PC-9 (cell line): ENCODE results near the gene CTNND2. TPM values are rescaled to one million over a fixed set of nuclear protein-coding genes. Genes with fewer than 3 reads are reported as not detected.

Source experiments
- BruUV-seq: library from RNA; stranded (reverse); fragments of 400-500 nt; replicated peaks from 2 replicates; lab custom pipeline; 2021; lab: Mats Ljungman, UMichigan
- CTCF ChIA-PET: fragments of 300-600 bp; sonication (Branson Sonifier 250); formaldehyde crosslinking; loops from one replicate; lab custom pipeline; 2022; ENCODE audit warnings: antibody characterized with exemption; lab: Charles Lee
- POLR2A ChIA-PET: fragments of 300-600 bp; sonication (Branson Sonifier 250); formaldehyde crosslinking; loops from one replicate; lab custom pipeline; 2022; ENCODE audit warnings: antibody characterized with exemption; ENCODE audit not compliant: unreplicated experiment; lab: Charles Lee
- DNase-seq, 2 experiments: peaks; one replicate each; pipeline versions ENCODE4 v3.0.0 to v3.0.0-alpha.2; 2015 to 2022; ENCODE audit warnings: mixed read lengths in 1 of 2
- H2AFZ ChIP-seq: fragments of 200-600 bp; sonication (generic); 2 replicates; pipeline ENCODE4 v1.8.1; 2017; ENCODE audit warnings: antibody characterized with exemption
- H3F3A ChIP-seq: fragments of 200-600 bp; sonication (generic); 2 replicates; pipeline ENCODE4 v1.8.1; 2017; ENCODE audit warnings: antibody characterized with exemption, mild to moderate bottlenecking, low read depth; ENCODE audit not compliant: insufficient read depth
- H3K27ac ChIP-seq: fragments of 200-600 bp; sonication (generic); 2 replicates; pipeline ENCODE4 v1.6.1; 2016; ENCODE audit warnings: mixed run types
- H3K27me3 ChIP-seq: fragments of 200-600 bp; sonication (generic); 2 replicates; pipeline ENCODE4 v1.6.1; 2016; ENCODE audit warnings: low read depth, mixed run types; ENCODE audit not compliant: insufficient read depth
- H3K36me3 ChIP-seq: fragments of 200-600 bp; sonication (generic); 2 replicates; pipeline ENCODE4 v1.6.1; 2016; ENCODE audit warnings: low read depth, mixed run types
- H3K4me1 ChIP-seq: fragments of 200-600 bp; sonication (generic); replicated peaks from 2 replicates; pipeline ENCODE4 v1.6.1; 2016; ENCODE audit warnings: mixed run types; ENCODE audit not compliant: insufficient read depth
- H3K4me2 ChIP-seq: fragments of 200-600 bp; sonication (generic); 2 replicates; pipeline ENCODE4 v1.6.1; 2017; ENCODE audit warnings: mixed run types
- H3K4me3 ChIP-seq: fragments of 200-600 bp; sonication (generic); 2 replicates; pipeline ENCODE4 v1.6.1; 2016; ENCODE audit warnings: mixed run types
- H3K79me2 ChIP-seq: fragments of 200-600 bp; sonication (generic); 2 replicates; pipeline ENCODE4 v1.6.1; 2017; ENCODE audit warnings: low read depth, mixed run types
- H3K9me2 ChIP-seq: fragments of 200-600 bp; sonication (generic); 2 replicates; pipeline ENCODE4 v1.8.1; 2017; ENCODE audit warnings: mild to moderate bottlenecking; ENCODE audit not compliant: insufficient read depth
- H3K9me3 ChIP-seq: fragments of 200-600 bp; sonication (generic); 2 replicates; pipeline ENCODE4 v1.8.1; 2016; ENCODE audit warnings: low read depth; ENCODE audit not compliant: insufficient read depth
- H4K20me1 ChIP-seq: fragments of 200-600 bp; sonication (generic); 2 replicates; pipeline ENCODE4 v1.8.1; 2017; ENCODE audit not compliant: insufficient read depth
- CTCF ChIP-seq: fragments of 200-600 bp; sonication (generic); conservative IDR thresholded peaks from 2 replicates; pipeline ENCODE4 v1.6.1; 2017; ENCODE audit warnings: mixed run types, antibody characterized with exemption, mild to moderate bottlenecking, moderate library complexity
- EZH2 ChIP-seq: fragments of 200-600 bp; sonication (generic); IDR thresholded peaks from 2 replicates; pipeline ENCODE4 v1.8.0; 2017; ENCODE audit warnings: antibody characterized with exemption, low read depth
- intact Hi-C: fragments of 100-400 bp; cut with micrococcal nuclease; formaldehyde crosslinking; loops from one replicate; pipeline ENCODE4 v1.10.0; 2022; ENCODE audit not compliant: unreplicated experiment
- total RNA-seq: library from RNA; stranded (reverse); gene quantifications from 2 replicates; pipeline ENCODE4 v1.2.3, GENCODE V29; 2021

The CTNND2 gene
- total RNA-seq, 1 experiment from 2014 or later: not detected

- ChIA-PET CTCF (no interaction called here), POLR2A (no interaction called here)
- Histone ChIP-seq H4K20me1 (no peaks in the 10 kb centered on the region), H3K9me2 (peaks cover 3% of the 10 kb centered on the region; the same call in 1 of the 2 replicates), H3F3A (no peaks in the 10 kb centered on the region), H3K36me3 (no peaks in the 10 kb centered on the region), H3K4me2 (no peak overlapping the region), H3K4me1 (no peaks in the 10 kb centered on the region), H3K27ac (no peak overlapping the region), H3K4me3 (no peak overlapping the region), H3K79me2 (no peaks in the 10 kb centered on the region), H3K27me3 (0 out of 2 replicates have a peak, but pooled peaks cover 13% of the 10 kb centered on the region), H3K9me3 (no peaks in the 10 kb centered on the region), H2AFZ (no peak overlapping the region)
- no peak for TF ChIP-seq CTCF
- no peak for TF ChIP-seq EZH2
- intact Hi-C loops: no loop called here
- DNase-seq: no peak
- no TSS peak for BruUV-seq
Observed at GRCh38 chr5:11897781-11898180, 6.5 kb downstream of the CTNND2 start.

GRCh38 chr5:11894992-11895391 lies 9.3 kb downstream of the CTNND2 start:
- Histone ChIP-seq H4K20me1 (no peaks in the 10 kb centered on the region), H2AFZ (no peak overlapping the region), H3K27me3 (0 out of 2 replicates have a peak, but pooled peaks cover 17% of the 10 kb centered on the region), H3K79me2 (no peaks in the 10 kb centered on the region), H3K9me3 (no peaks in the 10 kb centered on the region), H3K9me2 (peaks cover 3% of the 10 kb centered on the region; the same call in 1 of the 2 replicates), H3F3A (no peaks in the 10 kb centered on the region), H3K4me1 (no peaks in the 10 kb centered on the region), H3K27ac (no peak overlapping the region), H3K36me3 (no peaks in the 10 kb centered on the region), H3K4me3 (no peak overlapping the region), H3K4me2 (no peak overlapping the region)
- intact Hi-C loops: no loop called here
- ChIA-PET POLR2A (no interaction called here), CTCF (no interaction called here)
- no peak for TF ChIP-seq CTCF
- TF ChIP-seq EZH2: no peak
- no peak for DNase-seq
- no TSS peak for BruUV-seq

GRCh38 chr5:11892832-11893231 lies 11.4 kb downstream of the CTNND2 start:
- Histone ChIP-seq H3K4me3 (no peak overlapping the region), H3K36me3 (no peaks in the 10 kb centered on the region), H3K27ac (no peak overlapping the region), H3K4me2 (no peak overlapping the region), H3K4me1 (no peaks in the 10 kb centered on the region), H3K27me3 (0 out of 2 replicates have a peak, but pooled peaks cover 17% of the 10 kb centered on the region), H3K9me2 (no peaks in the 10 kb centered on the region), H3K9me3 (no peaks in the 10 kb centered on the region), H3K79me2 (no peaks in the 10 kb centered on the region), H2AFZ (no peak overlapping the region), H3F3A (no peaks in the 10 kb centered on the region), H4K20me1 (no peaks in the 10 kb centered on the region)
- intact Hi-C loops: no loop called here
- BruUV-seq: no TSS peak
- TF ChIP-seq EZH2: no peak
- TF ChIP-seq CTCF: no peak
- no peak for DNase-seq
- ChIA-PET CTCF (no interaction called here), POLR2A (interaction anchor here (0.7 kb wide), 1 partner anchor 777 kb away, joined by 5 read pairs; no protein-coding TSS in a partner anchor)
